MCF 10A (cell line): ENCODE measurements around the gene GALK1. TPM values are rescaled to one million over a fixed set of nuclear protein-coding genes. Genes with fewer than 3 reads are reported as not detected.

Experiments used
- BruUV-seq: library from RNA; stranded (reverse); fragments of 400-500 nt; replicated peaks from 2 replicates; lab custom pipeline; 2021; lab: Mats Ljungman, UMichigan
- CTCF ChIA-PET: fragments of 300-600 bp; sonication (Branson Sonifier 250); formaldehyde crosslinking; extraction: SDS; loops from one replicate; lab custom pipeline; 2021; ENCODE audit warnings: antibody characterized with exemption, inconsistent platforms; lab: Yijun Ruan, JAX
- POLR2A ChIA-PET: fragments of 300-600, 350-650 bp; sonication (Branson Sonifier 250); formaldehyde crosslinking; extraction: SDS; loops from one replicate; lab custom pipeline; 2020; ENCODE audit warnings: antibody characterized with exemption, inconsistent platforms; lab: Yijun Ruan, JAX
- DNase-seq: peaks from one replicate; pipeline ENCODE4 v3.0.0-alpha.2; 2018; ENCODE audit not compliant: unreplicated experiment
- H3K27ac Mint-ChIP-seq: one replicate; pipeline ENCODE4 v1.8.0; 2022; ENCODE audit warnings: mild to moderate bottlenecking, low read depth, mixed read lengths; ENCODE audit not compliant: unreplicated experiment
- H3K27me3 Mint-ChIP-seq: one replicate; pipeline ENCODE4 v1.8.0; 2022; ENCODE audit warnings: mixed read lengths; ENCODE audit not compliant: insufficient read depth, unreplicated experiment
- H3K36me3 Mint-ChIP-seq: one replicate; pipeline ENCODE4 v1.8.0; 2022; ENCODE audit warnings: mild to moderate bottlenecking, moderate library complexity, mixed read lengths; ENCODE audit not compliant: insufficient read depth, unreplicated experiment
- H3K4me1 Mint-ChIP-seq: one replicate; pipeline ENCODE4 v1.8.0; 2022; ENCODE audit warnings: mixed read lengths; ENCODE audit not compliant: insufficient read depth, unreplicated experiment
- H3K4me3 Mint-ChIP-seq: one replicate; pipeline ENCODE4 v1.8.0; 2022; ENCODE audit warnings: mild to moderate bottlenecking, moderate library complexity, mixed read lengths; ENCODE audit not compliant: unreplicated experiment
- H3K9me3 Mint-ChIP-seq: one replicate; pipeline ENCODE4 v1.8.0; 2022; ENCODE audit warnings: mixed read lengths; ENCODE audit not compliant: unreplicated experiment
- CTCF ChIP-seq: fragments of 200-600 bp; IDR thresholded peaks from one replicate; pipeline ENCODE4 v1.8.0; 2022; ENCODE audit warnings: antibody characterized with exemption, mild to moderate bottlenecking; ENCODE audit not compliant: unreplicated experiment
- intact Hi-C: fragments of 100-400 bp; cut with micrococcal nuclease; formaldehyde crosslinking; loops from 2 replicates; pipeline ENCODE4 v1.14.1; 2022
- total RNA-seq: library from RNA; stranded (reverse); gene quantifications from 2 replicates; pipeline ENCODE4 v1.2.3, GENCODE V29; 2022

Gene GALK1
- total RNA-seq, 1 experiment from 2014 or later = 8.7 TPM

GRCh38 chr17:75807861-75808260 is 42.9 kb upstream of the GALK1 start:
- Mint-ChIP-seq H3K9me3 (no peaks in the 10 kb centered on the region), H3K4me3 (no peak overlapping the region), H3K27me3 (no peaks in the 10 kb centered on the region), H3K36me3 (peaks cover 21% of the 10 kb centered on the region), H3K4me1 (peaks cover 11% of the 10 kb centered on the region), H3K27ac (no peak overlapping the region)
- no TSS peak for BruUV-seq
- ChIA-PET CTCF (interaction anchor here (0.7 to 1.1 kb wide), 2 partner anchors 133 to 175 kb away, joined by 3 to 4 read pairs; partner anchors contain the start of gene SMIM5), POLR2A (interaction anchor here (1.2 to 1.6 kb wide), 2 partner anchors 22 to 141 kb away, joined by 3 to 5 read pairs; partner anchors contain the start of gene RECQL5)
- no peak for TF ChIP-seq CTCF
- intact Hi-C loops = no loop called here
- DNase-seq = no peak

- POLR2A ChIA-PET = interaction anchor here (1.2 to 1.6 kb wide), 2 partner anchors 22 to 140 kb away, joined by 3 to 5 read pairs; partner anchors contain the start of gene RECQL5
- no peaks in the 10 kb centered on the region for H3K9me3 Mint-ChIP-seq
- no peak for TF ChIP-seq CTCF
- CTCF ChIA-PET = interaction anchor here (1.1 kb wide), 1 partner anchor 174 kb away, joined by 4 read pairs; the partner anchor contains the start of gene SMIM5
- peaks cover 17% of the 10 kb centered on the region for H3K36me3 Mint-ChIP-seq
- peaks cover 11% of the 10 kb centered on the region for H3K4me1 Mint-ChIP-seq
- H3K27me3 Mint-ChIP-seq = no peaks in the 10 kb centered on the region
- H3K4me3 Mint-ChIP-seq = no peak overlapping the region
- no TSS peak for BruUV-seq
- no peak for DNase-seq
- intact Hi-C loops = no loop called here
- no peak overlapping the region for H3K27ac Mint-ChIP-seq
These were observed 42.0 kb upstream of the GALK1 start for GRCh38 chr17:75806822-75807500.

DNA sequence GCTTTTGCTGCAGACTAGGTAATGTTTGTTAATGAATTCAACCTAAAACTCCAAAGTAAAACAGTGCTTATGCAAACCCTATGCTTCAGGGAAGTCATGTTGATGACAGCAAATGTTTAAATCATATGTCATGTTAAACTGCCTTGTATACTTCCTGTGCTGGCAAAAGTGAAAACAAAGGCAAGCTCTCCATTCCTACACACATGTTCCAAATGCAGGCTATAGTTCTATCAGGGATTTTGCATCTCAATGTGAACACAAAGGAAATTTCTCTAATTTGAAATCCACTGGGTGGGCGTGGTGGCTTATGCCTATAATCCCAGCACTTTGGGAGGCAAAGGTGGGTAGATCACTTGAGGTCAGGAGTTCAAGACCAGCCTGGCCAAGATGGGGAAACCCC is 38.9 kb upstream of the GALK1 start:
- intact Hi-C loops = no loop called here
- DNase-seq = no peak
- TF ChIP-seq CTCF = no peak
- H3K4me1 Mint-ChIP-seq = peaks cover 11% of the 10 kb centered on the region
- H3K27ac Mint-ChIP-seq = no peak overlapping the region
- H3K36me3 Mint-ChIP-seq = peaks cover 23% of the 10 kb centered on the region
- no peak overlapping the region for H3K4me3 Mint-ChIP-seq
- CTCF ChIA-PET = interaction anchor here (0.6 to 1.9 kb wide), 3 partner anchors 12 to 476 kb away, joined by 3 to 6 read pairs (median 3); no protein-coding TSS in a partner anchor
- no TSS peak for BruUV-seq
- no peaks in the 10 kb centered on the region for H3K27me3 Mint-ChIP-seq
- POLR2A ChIA-PET = interaction anchor here (0.7 to 2.0 kb wide), 4 partner anchors 13 to 751 kb away, joined by 3 to 5 read pairs (median 4); partner anchors contain the start of gene WBP2
- no peaks in the 10 kb centered on the region for H3K9me3 Mint-ChIP-seq

DNA sequence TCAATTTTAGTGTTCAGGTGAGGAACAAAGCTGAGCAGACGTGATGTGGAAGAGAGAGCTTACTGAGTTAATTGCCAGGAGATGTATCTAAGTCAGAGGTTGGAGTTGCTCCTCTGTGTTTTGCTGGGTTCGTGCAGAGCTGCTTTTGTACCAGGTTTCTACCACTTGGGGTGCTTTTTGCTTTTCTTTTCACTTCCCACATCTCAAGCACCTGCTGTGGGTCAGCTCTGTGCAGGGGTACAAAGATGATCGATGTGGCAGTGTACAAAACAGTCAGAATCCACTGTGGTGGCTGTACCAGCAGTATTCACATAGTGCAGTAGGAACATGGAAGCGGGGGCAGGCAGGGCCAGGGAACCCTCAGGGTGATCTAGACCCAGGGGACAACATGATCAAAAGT is 34.4 kb upstream of the GALK1 start:
- Mint-ChIP-seq H3K9me3 (no peaks in the 10 kb centered on the region), H3K4me3 (no peak overlapping the region), H3K27ac (no peak overlapping the region), H3K4me1 (no peaks in the 10 kb centered on the region), H3K36me3 (peaks cover 45% of the 10 kb centered on the region), H3K27me3 (no peaks in the 10 kb centered on the region)
- POLR2A ChIA-PET = interaction anchor here (1.3 kb wide), 1 partner anchor 19 kb away, joined by 3 read pairs; no protein-coding TSS in a partner anchor
- intact Hi-C loops = no loop called here
- CTCF ChIA-PET = interaction anchor here (1.1 to 1.2 kb wide), 2 partner anchors 12 to 26 kb away, joined by 3 to 4 read pairs; no protein-coding TSS in a partner anchor
- no peak for DNase-seq
- no TSS peak for BruUV-seq
- TF ChIP-seq CTCF = no peak
